ENCODE measurements around the gene SMG1.
"Not testable (repeated sequence)": the region's sequence is repeated elsewhere in the genome, so short reads cannot be mapped to it uniquely, and the experiment has no call there.

The SMG1 gene

GRCh38 chr16:18877259-18877658, 48.9 kb downstream of the SMG1 start:
- H3K9me3 ChIP-seq (ENCODE audit: insufficient read depth, low read depth, low read length); H3K27ac ChIP-seq (ENCODE audit: low read length); H3K27me3 ChIP-seq (ENCODE audit: insufficient read depth, low read length); H3K4me3 ChIP-seq (ENCODE audit: low read length); H3K9ac ChIP-seq (ENCODE audit: low read depth, low read length); H3K4me1 ChIP-seq (ENCODE audit: insufficient read depth, low read length): not testable (repeated sequence)
- peaks cover 57% of the 10 kb centered on the region for H3K36me3 ChIP-seq (ENCODE audit: insufficient read depth, low read depth, low read length)

DNA sequence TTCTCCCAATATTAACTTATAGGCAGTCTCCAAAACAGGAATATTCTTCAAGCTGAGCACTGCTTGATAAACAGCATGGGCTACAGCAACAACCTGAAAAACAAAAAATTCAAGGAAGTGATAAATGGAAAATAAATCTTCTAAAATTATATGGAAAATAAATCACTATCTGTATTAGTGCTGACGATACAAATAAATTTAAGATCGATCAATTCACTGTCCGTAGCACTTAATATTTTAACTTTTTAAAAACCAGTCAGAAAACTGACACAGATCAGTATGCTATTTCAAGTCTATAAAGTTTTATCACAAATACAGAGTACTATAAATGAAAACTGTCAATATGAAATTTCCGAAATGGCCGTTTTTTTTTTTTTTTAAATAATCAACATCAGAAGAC, 49.9 kb downstream of the SMG1 start:
- not testable (repeated sequence) for H3K4me3 ChIP-seq (ENCODE audit: low read length); H3K27me3 ChIP-seq (ENCODE audit: insufficient read depth, low read length); H3K27ac ChIP-seq (ENCODE audit: low read length); H3K9ac ChIP-seq (ENCODE audit: low read depth, low read length); H3K4me1 ChIP-seq (ENCODE audit: insufficient read depth, low read length); H3K9me3 ChIP-seq (ENCODE audit: insufficient read depth, low read depth, low read length)
- peaks cover 52% of the 10 kb centered on the region for H3K36me3 ChIP-seq (ENCODE audit: insufficient read depth, low read depth, low read length)

GRCh38 chr16:18869043-18869771, 57.0 kb downstream of the SMG1 start:
- H3K9me3 ChIP-seq (ENCODE audit: insufficient read depth, low read depth, low read length); H3K4me3 ChIP-seq (ENCODE audit: low read length); H3K27me3 ChIP-seq (ENCODE audit: insufficient read depth, low read length); H3K9ac ChIP-seq (ENCODE audit: low read depth, low read length); H3K27ac ChIP-seq (ENCODE audit: low read length); H3K4me1 ChIP-seq (ENCODE audit: insufficient read depth, low read length): not testable (repeated sequence)
- peaks cover 68% of the 10 kb centered on the region for H3K36me3 ChIP-seq (ENCODE audit: insufficient read depth, low read depth, low read length)

- H3K4me3 ChIP-seq (ENCODE audit: low read length); H3K9me3 ChIP-seq (ENCODE audit: insufficient read depth, low read depth, low read length); H3K27me3 ChIP-seq (ENCODE audit: insufficient read depth, low read length); H3K9ac ChIP-seq (ENCODE audit: low read depth, low read length); H3K4me1 ChIP-seq (ENCODE audit: insufficient read depth, low read length); H3K27ac ChIP-seq (ENCODE audit: low read length): not testable (repeated sequence)
- H3K36me3 ChIP-seq (ENCODE audit: insufficient read depth, low read depth, low read length): peaks cover 74% of the 10 kb centered on the region
These were observed 59.9 kb downstream of the SMG1 start for GRCh38 chr16:18866277-18866823.

GRCh38 chr16:18862891-18863290, 63.3 kb downstream of the SMG1 start:
- H3K9me3 ChIP-seq (ENCODE audit: insufficient read depth, low read depth, low read length); H3K27me3 ChIP-seq (ENCODE audit: insufficient read depth, low read length); H3K4me3 ChIP-seq (ENCODE audit: low read length); H3K27ac ChIP-seq (ENCODE audit: low read length); H3K9ac ChIP-seq (ENCODE audit: low read depth, low read length); H3K4me1 ChIP-seq (ENCODE audit: insufficient read depth, low read length): not testable (repeated sequence)
- peaks cover 52% of the 10 kb centered on the region for H3K36me3 ChIP-seq (ENCODE audit: insufficient read depth, low read depth, low read length)

DNA sequence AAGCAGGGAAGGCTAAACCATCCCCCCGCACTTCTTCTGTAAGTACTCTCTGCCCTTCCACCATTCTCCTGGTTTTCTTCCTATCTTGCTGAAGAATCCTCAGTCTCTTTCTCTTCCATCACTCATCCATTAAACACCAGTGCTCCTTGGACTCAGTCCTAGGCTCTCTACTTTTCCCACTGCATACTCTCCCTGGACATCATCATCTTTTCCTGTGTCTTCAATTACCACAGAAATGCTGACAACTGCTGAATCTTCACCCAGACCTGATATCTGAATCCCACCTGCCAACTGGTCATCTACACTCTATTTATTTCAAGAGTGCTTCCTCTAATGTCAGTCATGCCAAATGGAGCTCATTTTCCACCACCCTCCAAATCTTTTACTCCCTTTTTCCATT, 71.0 kb downstream of the SMG1 start:
- Histone ChIP-seq H3K9me3 (ENCODE audit: insufficient read depth, low read depth, low read length) (no peaks in the 10 kb centered on the region), H3K36me3 (ENCODE audit: insufficient read depth, low read depth, low read length) (peaks cover 83% of the 10 kb centered on the region), H3K27ac (ENCODE audit: low read length) (no peak overlapping the region), H3K4me1 (ENCODE audit: insufficient read depth, low read length) (no peaks in the 10 kb centered on the region), H3K27me3 (ENCODE audit: insufficient read depth, low read length) (no peaks in the 10 kb centered on the region), H3K9ac (ENCODE audit: low read depth, low read length) (no peak overlapping the region), H3K4me3 (ENCODE audit: low read length) (no peak overlapping the region)

- no peaks in the 10 kb centered on the region for H3K9me3 ChIP-seq (ENCODE audit: insufficient read depth, low read depth, low read length)
- no peak overlapping the region for H3K27ac ChIP-seq (ENCODE audit: low read length)
- H3K36me3 ChIP-seq (ENCODE audit: insufficient read depth, low read depth, low read length): peaks cover 96% of the 10 kb centered on the region
- H3K27me3 ChIP-seq (ENCODE audit: insufficient read depth, low read length): no peaks in the 10 kb centered on the region
- H3K4me3 ChIP-seq (ENCODE audit: low read length): no peak overlapping the region
- no peak overlapping the region for H3K9ac ChIP-seq (ENCODE audit: low read depth, low read length)
- H3K4me1 ChIP-seq (ENCODE audit: insufficient read depth, low read length): no peaks in the 10 kb centered on the region
These were observed 72.5 kb downstream of the SMG1 start for GRCh38 chr16:18853694-18854093.

GRCh38 chr16:18852647-18853046, 73.6 kb downstream of the SMG1 start:
- H3K9ac ChIP-seq (ENCODE audit: low read depth, low read length): no peak overlapping the region
- no peak overlapping the region for H3K27ac ChIP-seq (ENCODE audit: low read length)
- no peak overlapping the region for H3K4me3 ChIP-seq (ENCODE audit: low read length)
- no peaks in the 10 kb centered on the region for H3K9me3 ChIP-seq (ENCODE audit: insufficient read depth, low read depth, low read length)
- peaks cover 98% of the 10 kb centered on the region for H3K36me3 ChIP-seq (ENCODE audit: insufficient read depth, low read depth, low read length)
- H3K27me3 ChIP-seq (ENCODE audit: insufficient read depth, low read length): no peaks in the 10 kb centered on the region
- no peaks in the 10 kb centered on the region for H3K4me1 ChIP-seq (ENCODE audit: insufficient read depth, low read length)

- Histone ChIP-seq H3K4me3 (ENCODE audit: low read length) (no peak overlapping the region), H3K27me3 (ENCODE audit: insufficient read depth, low read length) (no peaks in the 10 kb centered on the region), H3K27ac (ENCODE audit: low read length) (peak overlapping the region; percentile 21), H3K9me3 (ENCODE audit: insufficient read depth, low read depth, low read length) (no peaks in the 10 kb centered on the region), H3K4me1 (ENCODE audit: insufficient read depth, low read length) (peaks cover 7% of the 10 kb centered on the region; the same call in 1 of the 2 replicates), H3K36me3 (ENCODE audit: insufficient read depth, low read depth, low read length) (peaks cover 92% of the 10 kb centered on the region), H3K9ac (ENCODE audit: low read depth, low read length) (no peak overlapping the region)
These were observed 79.8 kb downstream of the SMG1 start for GRCh38 chr16:18846416-18846815.

GRCh38 chr16:18842565-18842964, 83.6 kb downstream of the SMG1 start:
- Histone ChIP-seq H3K4me3 (ENCODE audit: low read length) (no peak overlapping the region), H3K27ac (ENCODE audit: low read length) (no peak overlapping the region), H3K4me1 (ENCODE audit: insufficient read depth, low read length) (peaks cover 7% of the 10 kb centered on the region; the same call in 1 of the 2 replicates), H3K36me3 (ENCODE audit: insufficient read depth, low read depth, low read length) (peaks cover 91% of the 10 kb centered on the region), H3K9ac (ENCODE audit: low read depth, low read length) (no peak overlapping the region), H3K9me3 (ENCODE audit: insufficient read depth, low read depth, low read length) (no peaks in the 10 kb centered on the region), H3K27me3 (ENCODE audit: insufficient read depth, low read length) (no peaks in the 10 kb centered on the region)

DNA sequence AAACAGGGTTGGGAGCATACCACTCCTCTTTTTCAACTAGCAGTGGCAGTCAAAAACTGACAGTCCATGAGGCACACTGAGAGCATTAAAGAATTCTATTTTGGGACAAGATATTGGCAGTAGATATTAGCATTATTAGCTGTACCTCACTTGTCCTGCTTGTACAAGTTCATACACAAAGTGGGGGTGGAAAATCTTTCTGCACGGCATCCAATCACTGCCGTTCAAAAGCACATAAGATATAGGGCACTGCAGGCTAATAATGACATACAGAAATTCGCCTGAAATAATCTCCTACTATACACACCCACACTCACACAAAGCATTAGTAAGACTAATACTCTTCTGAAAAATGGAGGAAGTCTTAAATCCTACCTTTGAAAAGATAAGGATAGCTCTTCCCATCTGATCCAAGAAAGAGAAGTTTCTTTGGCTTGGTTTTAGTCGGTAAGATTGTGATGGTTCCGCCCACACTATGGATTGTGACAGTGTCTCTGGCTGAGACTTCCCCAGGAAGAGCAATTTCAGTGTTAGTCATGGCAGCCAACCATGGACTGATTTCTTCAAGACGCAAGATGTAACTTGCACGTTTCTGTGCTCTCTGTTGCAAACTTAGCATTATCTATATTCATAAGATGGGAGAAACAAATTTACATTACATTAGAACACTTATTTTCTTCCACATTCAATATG, 84.2 kb downstream of the SMG1 start:
- Histone ChIP-seq H3K9me3 (ENCODE audit: insufficient read depth, low read depth, low read length) (no peaks in the 10 kb centered on the region), H3K27ac (ENCODE audit: low read length) (no peak overlapping the region), H3K36me3 (ENCODE audit: insufficient read depth, low read depth, low read length) (peaks cover 91% of the 10 kb centered on the region), H3K4me1 (ENCODE audit: insufficient read depth, low read length) (peaks cover 6% of the 10 kb centered on the region; the same call in 1 of the 2 replicates), H3K27me3 (ENCODE audit: insufficient read depth, low read length) (no peaks in the 10 kb centered on the region), H3K9ac (ENCODE audit: low read depth, low read length) (no peak overlapping the region), H3K4me3 (ENCODE audit: low read length) (no peak overlapping the region)

GRCh38 chr16:18839555-18839954, 86.7 kb downstream of the SMG1 start:
- Histone ChIP-seq H3K27ac (ENCODE audit: low read length) (no peak overlapping the region), H3K4me3 (ENCODE audit: low read length) (no peak overlapping the region), H3K9ac (ENCODE audit: low read depth, low read length) (no peak overlapping the region), H3K36me3 (ENCODE audit: insufficient read depth, low read depth, low read length) (peaks cover 94% of the 10 kb centered on the region), H3K9me3 (ENCODE audit: insufficient read depth, low read depth, low read length) (no peaks in the 10 kb centered on the region), H3K4me1 (ENCODE audit: insufficient read depth, low read length) (no peaks in the 10 kb centered on the region), H3K27me3 (ENCODE audit: insufficient read depth, low read length) (no peaks in the 10 kb centered on the region)

Data from iPS-20b (cell line).